IMR-90 (cell line): ENCODE results near the gene GPRC6A.

ENCODE experiments used
- POLR2A ChIP-seq: IDR thresholded peaks from 2 replicates; pipeline ENCODE4 v1.6.1; 2012; ENCODE audit warnings: mild to moderate bottlenecking, low read depth, low read length
- RAD21 ChIP-seq: IDR thresholded peaks from 2 replicates; pipeline ENCODE4 v1.6.1; 2012; ENCODE audit warnings: low read length, improper control_type of control experiment
- RCOR1 ChIP-seq: IDR thresholded peaks from 2 replicates; pipeline ENCODE4 v1.6.1; 2012; ENCODE audit warnings: mild to moderate bottlenecking, low read length, improper control_type of control experiment; ENCODE audit not compliant: insufficient replicate concordance

DNA sequence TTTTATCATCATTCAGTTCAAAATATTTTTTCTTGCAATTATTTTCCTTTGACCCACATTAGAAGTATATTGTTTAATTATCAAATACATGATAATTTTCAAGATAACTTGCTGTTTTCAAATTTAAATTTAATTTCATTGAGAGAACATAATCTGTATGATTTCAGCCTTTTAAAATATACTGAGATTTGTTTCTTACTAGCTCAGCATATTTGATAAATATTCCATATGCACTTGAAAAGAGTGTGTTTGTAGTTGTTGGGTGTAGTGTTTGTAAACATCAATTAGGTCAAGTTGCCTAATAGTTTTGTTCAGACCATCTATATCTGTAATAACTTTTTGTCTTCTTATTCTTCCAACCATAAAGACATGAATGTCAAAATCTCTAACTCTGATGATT, 29.2 kb upstream of the GPRC6A start:
- no peak for TF ChIP-seq RCOR1
- no peak for TF ChIP-seq RAD21
- TF ChIP-seq POLR2A, result no peak
